GM19452 (cell line): ENCODE results near the gene KIF6.

Experiments used
- ATAC-seq: cut with Tn5 transposase; IDR thresholded peaks from one replicate; pipeline ENCODE4 v1.9.1; 2021; ENCODE audit not compliant: unreplicated experiment

The KIF6 gene

GRCh38 chr6:39666706-39667489, 58.3 kb downstream of the KIF6 start:
- no peak for ATAC-seq

DNA sequence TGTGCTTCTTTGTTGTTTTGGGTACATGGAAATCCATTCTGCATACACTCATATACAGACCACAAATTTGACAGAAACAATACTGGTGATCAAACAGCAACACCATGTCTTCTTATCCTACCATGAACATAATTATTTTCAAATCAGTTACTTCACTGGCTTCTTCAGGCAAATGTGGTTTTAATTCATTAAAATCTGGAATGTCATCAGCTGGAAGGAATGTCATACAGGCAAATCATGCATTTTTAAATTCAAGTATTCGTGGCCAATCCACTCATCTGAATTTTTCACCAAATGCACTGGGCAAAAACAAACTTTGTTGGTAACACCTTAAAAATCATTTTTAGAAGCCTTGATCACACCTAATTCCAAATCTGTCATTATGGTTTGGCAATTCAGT, 59.3 kb downstream of the KIF6 start:
- ATAC-seq, result no peak

DNA sequence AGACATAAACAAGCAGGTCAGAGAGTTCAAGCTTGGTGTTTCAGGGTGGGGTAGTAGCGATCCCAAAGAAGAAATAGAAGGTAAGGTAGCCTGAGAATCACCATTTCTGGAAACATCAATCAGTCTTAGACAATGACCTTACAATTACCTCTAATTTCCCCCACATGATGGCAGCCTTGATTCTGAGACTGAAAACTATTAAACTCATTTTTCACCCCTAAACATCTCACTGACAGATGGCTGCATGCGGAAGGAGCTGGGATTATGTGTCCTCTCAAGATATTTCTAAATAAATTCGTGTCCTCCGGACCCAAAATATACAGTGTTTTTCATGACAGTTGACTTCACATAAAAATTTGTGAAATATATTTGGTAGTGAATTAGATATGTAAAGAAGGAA, 61.0 kb downstream of the KIF6 start:
- no peak for ATAC-seq

DNA sequence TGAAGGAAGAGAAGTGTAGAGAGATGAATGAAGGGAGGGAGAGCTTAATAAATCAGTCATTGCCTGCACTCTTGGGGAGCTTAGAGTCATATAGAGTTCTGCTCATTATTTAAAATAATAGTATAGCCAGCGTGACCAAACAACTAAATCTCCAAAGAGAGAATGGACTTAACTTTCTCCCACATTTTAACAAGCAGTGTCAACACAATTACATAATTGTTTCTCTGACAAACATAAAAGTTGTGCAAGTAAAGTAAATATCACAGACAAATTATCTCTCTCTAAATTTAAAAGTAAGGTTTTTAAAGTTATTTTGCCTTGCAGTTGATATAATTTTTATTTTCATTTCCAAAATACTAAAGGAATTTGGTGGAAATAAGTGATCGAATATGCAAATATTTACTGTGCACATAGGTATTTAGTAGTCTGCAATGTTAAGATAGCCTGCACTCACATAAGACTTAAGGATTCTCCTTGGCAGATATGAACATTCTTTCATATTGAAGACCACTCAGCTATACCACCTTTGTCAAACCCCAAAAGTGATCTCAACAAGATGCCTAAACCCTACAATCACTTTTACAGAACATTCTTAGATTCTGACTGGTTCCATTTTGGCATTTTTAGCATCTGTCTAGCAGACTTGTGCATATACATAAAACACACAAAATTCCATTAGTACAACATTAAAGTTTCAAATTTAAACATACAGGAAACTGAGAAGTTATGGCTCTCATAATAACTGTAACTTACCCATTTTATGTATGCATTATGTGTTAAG, 67.7 kb downstream of the KIF6 start:
- ATAC-seq, result no peak

GRCh38 chr6:39654121-39654520, 71.1 kb downstream of the KIF6 start:
- ATAC-seq, result no peak

DNA sequence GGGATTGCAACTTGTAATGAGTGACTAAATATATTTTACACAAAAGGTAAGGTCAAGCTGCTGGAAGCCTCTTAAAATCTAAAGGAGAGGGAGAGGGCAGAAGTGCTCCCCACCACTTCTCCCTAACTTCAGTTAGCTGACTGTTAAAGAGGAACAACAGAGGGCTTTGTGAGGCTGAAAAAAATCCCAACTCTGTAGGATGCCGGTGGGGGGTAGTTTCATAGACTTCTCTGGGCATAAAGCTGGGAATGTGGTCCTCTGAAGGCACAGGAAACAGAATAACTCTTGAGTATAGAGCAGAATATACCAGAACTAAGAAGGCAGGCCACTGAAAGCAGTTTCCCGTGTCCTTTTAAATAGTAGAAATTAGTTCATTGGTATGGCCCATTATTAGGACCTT, 71.6 kb downstream of the KIF6 start:
- no peak for ATAC-seq

GRCh38 chr6:39649996-39650395, 75.2 kb downstream of the KIF6 start:
- no peak for ATAC-seq

- no peak for ATAC-seq
These were observed 78.3 kb downstream of the KIF6 start for GRCh38 chr6:39646751-39647420.

GRCh38 chr6:39642270-39642669, 82.9 kb downstream of the KIF6 start:
- no peak for ATAC-seq

GRCh38 chr6:39638126-39638822, 86.9 kb downstream of the KIF6 start:
- ATAC-seq, result no peak

DNA sequence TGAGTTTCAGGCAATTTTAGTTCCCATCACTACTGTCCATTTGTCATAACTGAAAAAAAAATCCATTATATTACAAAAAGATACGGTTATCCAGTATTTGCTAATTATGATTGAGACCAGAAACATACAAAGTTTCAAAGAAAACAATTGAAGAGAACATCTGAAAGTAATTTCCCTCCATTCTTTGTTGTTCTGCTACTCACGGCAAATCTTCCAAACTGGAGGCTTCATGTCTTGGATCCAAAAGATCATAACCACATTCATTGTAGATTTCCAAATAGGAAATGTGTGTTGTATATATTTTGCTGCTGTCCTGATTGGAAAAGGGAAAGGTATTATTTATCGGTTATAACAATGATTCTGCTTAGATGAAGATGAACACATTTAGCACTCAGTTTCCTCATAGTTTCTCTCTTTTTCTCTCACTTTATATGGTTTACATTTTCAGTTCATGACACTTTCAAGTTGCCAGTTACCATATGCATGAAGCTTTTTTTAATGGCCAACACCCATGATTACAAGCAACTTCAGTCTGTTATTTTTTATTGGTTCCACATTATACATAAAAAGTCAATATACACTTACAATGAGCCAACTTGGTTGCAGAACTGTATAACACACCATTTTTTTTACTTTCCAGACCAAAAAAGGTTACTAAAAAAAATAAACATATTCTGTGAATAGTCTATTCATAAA, 90.4 kb downstream of the KIF6 start:
- ATAC-seq, result no peak

DNA sequence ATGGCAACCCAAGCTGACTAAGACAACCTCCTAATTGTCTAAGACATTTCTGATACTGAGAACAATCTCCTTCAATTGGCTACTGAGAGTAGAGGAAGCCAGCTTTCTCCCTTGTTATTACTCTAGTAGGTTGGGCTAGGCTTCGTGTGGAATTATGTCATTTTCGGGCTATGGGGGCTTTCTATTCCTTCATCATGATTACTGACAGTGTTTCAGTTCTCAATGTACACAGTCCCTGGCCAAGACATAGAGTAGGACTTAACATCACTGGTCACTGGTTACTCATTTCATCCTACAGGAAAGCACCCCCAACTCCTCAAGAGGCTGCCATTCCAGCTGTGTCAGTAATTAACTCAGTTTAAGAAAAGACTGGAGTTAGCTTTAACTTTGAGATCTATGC, 100.0 kb downstream of the KIF6 start:
- no peak for ATAC-seq

DNA sequence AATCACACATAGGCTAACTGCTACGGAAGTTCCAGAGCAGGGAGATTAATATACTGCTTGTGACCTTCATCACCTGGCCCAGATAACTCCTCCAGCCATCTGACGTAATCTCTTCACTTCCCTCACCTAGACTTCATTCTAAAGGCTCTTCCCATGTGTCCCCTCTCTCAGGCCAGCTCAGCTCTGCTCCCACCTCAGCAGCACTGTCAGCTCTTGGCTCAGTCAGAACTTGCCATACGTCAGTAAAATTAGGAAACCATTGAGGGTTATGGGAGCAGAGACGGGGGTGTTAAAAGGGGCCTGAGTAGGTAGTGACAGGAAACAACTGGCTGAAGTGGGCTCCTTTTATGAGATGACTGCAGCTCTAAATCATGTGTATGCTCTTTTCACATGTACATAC, 101.5 kb downstream of the KIF6 start:
- no peak for ATAC-seq

GRCh38 chr6:39617520-39617919, 107.7 kb downstream of the KIF6 start:
- ATAC-seq, result no peak

DNA sequence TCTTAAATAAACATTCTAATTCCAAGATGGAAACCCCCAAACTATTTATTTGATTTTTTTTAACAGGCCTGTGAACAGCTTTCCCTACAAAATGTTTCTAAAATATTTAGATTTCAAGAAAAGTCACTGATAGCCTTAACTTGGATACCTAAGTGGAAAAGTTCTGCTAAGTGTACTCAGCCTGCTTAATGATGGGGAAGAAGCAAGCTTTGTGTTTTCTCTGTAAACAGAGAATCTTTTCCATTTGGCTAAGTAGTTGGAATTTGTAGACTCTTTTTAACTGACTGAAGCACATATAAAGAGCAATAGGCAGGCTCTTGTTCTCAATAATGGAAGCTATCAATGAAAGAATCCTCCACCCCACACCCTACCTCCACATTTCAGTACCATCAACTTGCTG, 108.2 kb downstream of the KIF6 start:
- no peak for ATAC-seq

- ATAC-seq, result no peak
These were observed 109.6 kb downstream of the KIF6 start for GRCh38 chr6:39615622-39616021.

DNA sequence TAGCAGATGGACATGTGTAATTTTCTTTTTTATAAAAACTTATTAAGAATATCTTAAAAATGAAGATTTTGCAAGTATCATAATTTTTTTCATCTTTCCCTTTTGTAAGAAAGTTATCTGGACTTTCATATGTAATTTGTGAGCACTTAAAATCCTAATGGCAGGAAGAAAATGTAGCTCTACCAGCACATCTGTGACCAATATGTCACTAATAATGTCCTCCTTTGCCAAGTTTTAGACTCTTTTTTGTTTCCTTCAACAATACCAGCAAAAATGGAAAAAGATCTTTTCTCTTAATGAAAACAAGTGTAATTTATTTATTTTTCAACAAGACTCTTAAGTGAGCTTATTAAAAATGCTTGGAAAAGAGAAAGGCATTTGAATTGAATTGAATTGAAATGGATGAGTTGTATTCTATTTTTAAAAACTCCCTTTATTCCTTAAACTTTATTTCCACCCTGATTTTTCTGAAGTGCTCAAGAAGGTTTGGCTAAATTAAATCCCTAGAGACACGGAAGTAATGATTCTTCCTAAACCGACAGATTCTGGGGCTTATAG, 110.7 kb downstream of the KIF6 start:
- ATAC-seq, result no peak

DNA sequence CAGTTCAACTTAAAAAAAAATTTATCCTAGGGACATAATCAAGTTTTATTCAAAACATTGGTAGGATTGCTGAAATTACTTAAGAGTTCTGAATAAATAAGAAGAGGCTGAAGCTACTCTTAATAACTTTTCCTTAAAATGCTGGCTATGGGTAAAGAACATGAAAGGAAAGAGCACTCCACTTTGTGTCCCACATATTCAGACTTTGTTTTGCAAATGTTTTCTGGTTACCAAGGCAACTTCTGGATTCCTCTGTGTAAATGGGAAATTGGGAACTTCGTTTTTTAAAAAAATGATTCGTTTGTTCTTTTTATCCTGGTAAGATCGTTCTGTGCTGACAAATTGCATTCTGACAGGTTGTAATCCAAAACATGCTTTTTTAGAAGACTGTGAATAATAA, 115.0 kb downstream of the KIF6 start:
- ATAC-seq, result no peak

GRCh38 chr6:39608652-39609345, 116.4 kb downstream of the KIF6 start:
- peak; percentile 84 for ATAC-seq
